Osteocyte (in vitro differentiated cells): ENCODE measurements around the gene FAM3D. TPM values are rescaled to one million over a fixed set of nuclear protein-coding genes. Genes with fewer than 3 reads are reported as not detected.
"Not testable (repeated sequence)": the region's sequence is repeated elsewhere in the genome, so short reads cannot be mapped to it uniquely, and the experiment has no call there.

Experiments used
- DNase-seq: peaks from one replicate; pipeline ENCODE4 v3.0.0; 2021; ENCODE audit warnings: mixed read lengths; ENCODE audit not compliant: unreplicated experiment; ENCODE audit errors: extremely low spot score
- H3K27ac Mint-ChIP-seq: one replicate; pipeline ENCODE4 v1.8.0; 2021; ENCODE audit warnings: mild to moderate bottlenecking, mixed read lengths; ENCODE audit not compliant: unreplicated experiment
- H3K27me3 Mint-ChIP-seq: one replicate; pipeline ENCODE4 v1.8.0; 2021; ENCODE audit warnings: mixed read lengths; ENCODE audit not compliant: unreplicated experiment
- H3K36me3 Mint-ChIP-seq: one replicate; pipeline ENCODE4 v1.8.0; 2021; ENCODE audit warnings: mixed read lengths; ENCODE audit not compliant: unreplicated experiment
- H3K4me1 Mint-ChIP-seq: one replicate; pipeline ENCODE4 v1.8.0; 2021; ENCODE audit warnings: mixed read lengths; ENCODE audit not compliant: unreplicated experiment
- H3K4me3 Mint-ChIP-seq: one replicate; pipeline ENCODE4 v1.8.0; 2021; ENCODE audit warnings: mild to moderate bottlenecking, moderate library complexity, mixed read lengths; ENCODE audit not compliant: unreplicated experiment
- H3K9me3 Mint-ChIP-seq: one replicate; pipeline ENCODE4 v1.8.0; 2021; ENCODE audit warnings: mixed read lengths; ENCODE audit not compliant: unreplicated experiment
- total RNA-seq: library from RNA; stranded (reverse); gene quantifications from 2 replicates; pipeline ENCODE4 v1.2.1, GENCODE V29; 2021
- TF ChIP-seq, protein P1 (sequence below): fragments of 200-600 bp; sonication (generic); IDR thresholded peaks from 2 replicates; pipeline ENCODE4 v1.5.0; 2021; ENCODE audit warnings: antibody characterized with exemption, mild to moderate bottlenecking, moderate library complexity

The FAM3D gene
- total RNA-seq, 1 donor from 2014 or later, result not detected

DNA sequence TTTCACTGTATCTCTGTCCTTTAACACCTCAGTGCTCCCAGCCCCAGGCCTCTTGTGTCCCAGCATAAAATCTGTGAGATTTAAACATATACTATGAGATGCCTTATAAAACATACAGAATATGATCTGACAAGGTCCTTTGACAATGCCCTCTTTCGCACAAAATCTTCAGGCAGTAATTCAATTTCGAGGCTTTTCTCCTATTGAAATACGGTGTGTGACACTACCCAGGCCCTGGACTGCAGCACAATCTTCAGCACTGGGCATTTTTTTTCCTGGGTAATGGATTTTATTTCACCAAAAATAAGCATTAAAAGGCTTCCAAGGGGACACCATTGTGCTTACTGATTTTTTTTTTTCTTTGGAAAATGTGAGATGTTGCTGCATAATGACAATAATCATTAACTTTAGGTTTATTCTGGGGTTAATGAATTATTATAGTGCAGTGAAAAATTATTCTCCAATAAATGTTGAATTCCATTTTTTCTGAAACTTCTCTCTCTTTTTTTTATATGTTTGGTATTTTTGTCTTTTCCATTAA is 40.9 kb upstream of the FAM3D start:
- Mint-ChIP-seq H3K27me3 (no peaks in the 10 kb centered on the region), H3K4me3 (no peak overlapping the region), H3K27ac (no peak overlapping the region), H3K4me1 (peaks cover 3% of the 10 kb centered on the region), H3K9me3 (peaks cover under 1% of the 10 kb centered on the region), H3K36me3 (no peaks in the 10 kb centered on the region)
- DNase-seq, result no peak
- TF ChIP-seq, protein P1, sequence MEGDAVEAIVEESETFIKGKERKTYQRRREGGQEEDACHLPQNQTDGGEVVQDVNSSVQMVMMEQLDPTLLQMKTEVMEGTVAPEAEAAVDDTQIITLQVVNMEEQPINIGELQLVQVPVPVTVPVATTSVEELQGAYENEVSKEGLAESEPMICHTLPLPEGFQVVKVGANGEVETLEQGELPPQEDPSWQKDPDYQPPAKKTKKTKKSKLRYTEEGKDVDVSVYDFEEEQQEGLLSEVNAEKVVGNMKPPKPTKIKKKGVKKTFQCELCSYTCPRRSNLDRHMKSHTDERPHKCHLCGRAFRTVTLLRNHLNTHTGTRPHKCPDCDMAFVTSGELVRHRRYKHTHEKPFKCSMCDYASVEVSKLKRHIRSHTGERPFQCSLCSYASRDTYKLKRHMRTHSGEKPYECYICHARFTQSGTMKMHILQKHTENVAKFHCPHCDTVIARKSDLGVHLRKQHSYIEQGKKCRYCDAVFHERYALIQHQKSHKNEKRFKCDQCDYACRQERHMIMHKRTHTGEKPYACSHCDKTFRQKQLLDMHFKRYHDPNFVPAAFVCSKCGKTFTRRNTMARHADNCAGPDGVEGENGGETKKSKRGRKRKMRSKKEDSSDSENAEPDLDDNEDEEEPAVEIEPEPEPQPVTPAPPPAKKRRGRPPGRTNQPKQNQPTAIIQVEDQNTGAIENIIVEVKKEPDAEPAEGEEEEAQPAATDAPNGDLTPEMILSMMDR, result no peak

DNA sequence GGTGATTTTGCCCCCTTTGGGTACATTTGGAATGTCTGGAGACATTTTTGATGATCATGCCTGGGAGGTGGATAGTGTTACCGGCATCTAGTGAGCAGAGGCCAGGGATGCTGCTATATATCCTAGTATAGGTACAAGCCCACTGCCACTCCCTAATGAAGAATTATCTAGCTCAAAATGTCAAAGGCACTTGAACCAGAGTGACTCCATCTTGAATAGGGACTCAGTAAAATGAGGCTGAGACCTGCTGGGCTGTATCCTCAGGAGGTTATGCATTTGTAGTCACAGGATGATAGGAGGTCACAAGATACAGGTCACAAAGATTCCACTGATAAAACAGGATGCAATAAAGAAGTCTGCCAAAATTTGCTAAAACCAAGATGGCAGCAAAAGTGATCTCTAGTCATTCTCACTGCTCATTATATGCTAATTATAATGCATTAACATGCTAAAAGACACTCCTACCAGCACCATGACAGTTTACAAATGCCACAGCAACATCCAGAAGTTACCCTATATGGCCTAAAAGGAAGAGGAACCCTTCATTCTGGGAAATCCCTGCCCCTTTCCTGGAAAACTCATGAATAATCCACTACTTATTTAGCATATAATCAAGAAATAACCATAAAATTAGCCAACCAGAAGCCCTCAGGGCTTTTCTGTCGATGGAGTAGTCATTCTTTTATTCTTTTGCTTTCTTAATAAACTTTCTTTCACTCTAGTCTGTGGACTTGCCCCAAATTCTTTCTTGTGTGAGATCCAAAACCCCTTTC is 40.0 kb upstream of the FAM3D start:
- Mint-ChIP-seq H3K9me3 (peaks cover 4% of the 10 kb centered on the region), H3K36me3 (no peaks in the 10 kb centered on the region), H3K4me1 (no peaks in the 10 kb centered on the region), H3K27ac (no peak overlapping the region), H3K27me3 (no peaks in the 10 kb centered on the region), H3K4me3 (no peak overlapping the region)
- TF ChIP-seq, protein P1, result no peak
- DNase-seq, result no peak

- DNase-seq, result no peak
- H3K4me3 Mint-ChIP-seq, result no peak overlapping the region
- H3K36me3 Mint-ChIP-seq, result no peaks in the 10 kb centered on the region
- no peak overlapping the region for H3K27ac Mint-ChIP-seq
- TF ChIP-seq, protein P1, result no peak
- no peaks in the 10 kb centered on the region for H3K4me1 Mint-ChIP-seq
- peaks cover 10% of the 10 kb centered on the region for H3K27me3 Mint-ChIP-seq
- H3K9me3 Mint-ChIP-seq, result peaks cover 4% of the 10 kb centered on the region
These were observed 38.2 kb upstream of the FAM3D start for GRCh38 chr3:58704745-58705144.

DNA sequence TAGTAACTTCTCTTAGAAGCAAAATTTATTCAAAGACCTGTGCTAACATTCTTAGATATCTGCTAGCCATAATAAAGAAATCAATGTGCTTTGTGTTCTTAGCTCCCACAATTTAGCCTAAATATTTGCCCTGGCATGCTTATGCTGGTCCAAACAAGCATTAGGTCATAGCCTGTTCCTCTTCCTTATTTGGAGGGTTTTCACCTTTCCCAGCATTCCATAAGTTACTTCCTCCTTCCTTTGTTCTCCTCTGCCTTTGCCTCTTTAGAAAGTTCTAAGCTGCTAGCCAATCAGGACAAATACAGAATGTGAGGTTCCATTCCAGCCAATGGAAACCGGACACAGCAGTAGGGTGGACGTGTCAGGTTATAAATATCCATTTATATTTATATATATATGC is 37.7 kb upstream of the FAM3D start:
- not testable (repeated sequence) for H3K4me1 Mint-ChIP-seq

DNA sequence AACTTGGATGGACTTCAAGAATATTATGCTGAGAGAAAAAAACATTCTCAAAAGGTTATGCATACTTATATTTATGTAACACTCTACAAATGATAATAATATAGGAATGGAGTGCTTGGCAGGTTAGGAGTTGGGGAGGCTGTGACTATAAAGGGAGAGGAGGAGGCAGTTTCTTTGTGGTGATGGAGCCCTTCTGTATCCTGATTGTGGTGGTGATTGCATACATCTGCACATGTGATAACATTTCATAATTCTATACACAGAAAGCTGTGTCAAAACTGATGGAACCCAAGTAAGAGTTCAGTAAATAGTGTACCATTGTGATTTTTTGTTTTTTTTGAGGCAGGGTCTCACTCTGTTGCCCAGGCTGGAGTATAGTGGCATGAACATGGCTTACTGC is 31.7 kb upstream of the FAM3D start:
- no peaks in the 10 kb centered on the region for H3K4me1 Mint-ChIP-seq
- no peaks in the 10 kb centered on the region for H3K36me3 Mint-ChIP-seq
- H3K9me3 Mint-ChIP-seq, result peaks cover 9% of the 10 kb centered on the region
- TF ChIP-seq, protein P1, result no peak
- H3K27me3 Mint-ChIP-seq, result peaks cover 20% of the 10 kb centered on the region
- no peak for DNase-seq
- no peak overlapping the region for H3K4me3 Mint-ChIP-seq
- no peak overlapping the region for H3K27ac Mint-ChIP-seq

More for the DNA sequence above, 37.7 kb upstream of the FAM3D start:
- H3K27ac Mint-ChIP-seq, H3K9me3 Mint-ChIP-seq, H3K4me3 Mint-ChIP-seq, DNase-seq, H3K36me3 Mint-ChIP-seq: not testable (repeated sequence)
- H3K27me3 Mint-ChIP-seq, result peaks cover 13% of the 10 kb centered on the region
